Measurements from ENCODE around the gene MUC13.

- TF ChIP-seq REST (IDR thresholded peaks at IDR 0.05; ENCODE audit: low read depth) = no peak
- TF ChIP-seq RAD21 (IDR thresholded peaks at IDR 0.05; ENCODE audit: low read depth) = no peak
- TF ChIP-seq USF1 (IDR thresholded peaks at IDR 0.05) = no peak
- no peak for TF ChIP-seq MAX (IDR thresholded peaks at IDR 0.05)
- no peak for TF ChIP-seq CREB1 (IDR thresholded peaks at IDR 0.05; ENCODE audit: low read depth)
- TF ChIP-seq YY1 (IDR thresholded peaks at IDR 0.05; ENCODE audit: low read depth) = no peak
- TF ChIP-seq TCF12 (IDR thresholded peaks at IDR 0.05; ENCODE audit: low read depth) = no peak
- TF ChIP-seq EP300 (IDR thresholded peaks at IDR 0.05; ENCODE audit: borderline replicate concordance) = no peak
- no peak for TF ChIP-seq TEAD4 (IDR thresholded peaks at IDR 0.05)
- TF ChIP-seq NFIC (IDR thresholded peaks at IDR 0.05) = no peak
- TF ChIP-seq TAF1 (IDR thresholded peaks at IDR 0.05; ENCODE audit: low read depth) = no peak
- TF ChIP-seq CEBPB (IDR thresholded peaks at IDR 0.05) = no peak
These were observed 72.5 kb downstream of the MUC13 start for GRCh38 chr3:124862006-124862405.

All from Ishikawa (cell line).